ENCODE results near the gene OR10V1. TPM values are rescaled to one million over a fixed set of nuclear protein-coding genes. Genes with fewer than 3 reads are reported as not detected.

OR10V1 gene
- total and polyA plus RNA-seq, 9 of the 15 experiments (the other 6 are each of a cell fraction or from before 2014, with no cell fraction given), result not detected

- peaks cover 14% of the 10 kb centered on the region for H4K20me1 ChIP-seq (replicated peaks; ENCODE audit: control insufficient read depth, insufficient read depth, low read length)
- in situ Hi-C loops (cut with MboI), result loop anchor here (5.0 kb wide), 1 partner anchor 44 kb away; no protein-coding TSS in a partner anchor
- no peak for TF ChIP-seq MTA2 (IDR thresholded peaks at IDR 0.05; ENCODE audit: low read depth)
- no peak for TF ChIP-seq ZNF347 (CRISPR knock-in tag; IDR thresholded peaks at IDR 0.05; ENCODE audit: low read depth)
- no peak for TF ChIP-seq THRB (CRISPR knock-in tag; conservative IDR thresholded peaks at IDR 0.05)
- no peak for TF ChIP-seq PHF21A (IDR thresholded peaks at IDR 0.05; ENCODE audit: borderline replicate concordance, low read depth)
- TF ChIP-seq SREBF2 (CRISPR knock-in tag; IDR thresholded peaks at IDR 0.05), result no peak
- no peak for TF ChIP-seq POLR2H (tag; IDR thresholded peaks at IDR 0.05; ENCODE audit: low read depth)
- no peak for TF ChIP-seq CEBPB (tag; IDR thresholded peaks at IDR 0.05)
- no peak for TF ChIP-seq LEF1 (IDR thresholded peaks at IDR 0.05)
- TF ChIP-seq MAFG (tag; conservative IDR thresholded peaks at IDR 0.05), result no peak
- TF ChIP-seq ZNF146 (CRISPR knock-in tag; IDR thresholded peaks at IDR 0.05; ENCODE audit: unreplicated experiment), result no peak
- TF ChIP-seq STAT5B (CRISPR knock-in tag; IDR thresholded peaks at IDR 0.05), result no peak
- no peak for TF ChIP-seq ZNF445 (CRISPR knock-in tag; IDR thresholded peaks at IDR 0.05; ENCODE audit: low read depth)
- TF ChIP-seq FOXA3 (CRISPR knock-in tag; conservative IDR thresholded peaks at IDR 0.05 in 1 of 2, IDR thresholded peaks at IDR 0.05 in 1 of 2), result no peak
- TF ChIP-seq SNIP1 (IDR thresholded peaks at IDR 0.05; ENCODE audit: low read depth), result no peak
- no peak for TF ChIP-seq ZNF778 (CRISPR knock-in tag; IDR thresholded peaks at IDR 0.05)
- TF ChIP-seq HNRNPL (IDR thresholded peaks at IDR 0.05; ENCODE audit: low read depth, low read length), result no peak
- no peak for TF ChIP-seq BMI1 (IDR thresholded peaks at IDR 0.05; ENCODE audit: low read length)
- no peak for TF ChIP-seq RBM15 (IDR thresholded peaks at IDR 0.05; ENCODE audit: insufficient read depth, low read length)
- no peak for TF ChIP-seq SAFB2 (IDR thresholded peaks at IDR 0.05; ENCODE audit: borderline replicate concordance, low read depth, low read length, severe bottlenecking)
- no peak for TF ChIP-seq HDAC8 (tag; IDR thresholded peaks at IDR 0.05)
Observed at GRCh38 chr11:59758401-59759037, 44.9 kb upstream of the OR10V1 start.

More at GRCh38 chr11:59758401-59759037, 44.9 kb upstream of the OR10V1 start:
- 87% methylated on average over 4 of the region's 4 CpGs for WGBS (ENCODE audit: insufficient coverage, low coverage, missing lambda C conversion rate)
- H3K27ac ChIP-seq (ENCODE audit: extremely low read depth, low read depth, low read length), result no peak overlapping the region
- H3K36me3 ChIP-seq (ENCODE audit: control insufficient read depth, insufficient read depth, low read length), result peaks cover 46% of the 10 kb centered on the region; the same call in 2 of the 3 replicates
- no peak for ATAC-seq
- no peak overlapping the region; a peak in 1 of 4 replicates for H3K9ac ChIP-seq (ENCODE audit: insufficient read depth in 1 of 2, low read depth in 2 of 2, low read length in 2 of 2)
- intact Hi-C loops (cut with micrococcal nuclease), result loop anchor here (5.0 to 10.0 kb wide), 2 partner anchors 206 to 296 kb away; partner anchors contain the start of gene MS4A3
- H3K27me3 ChIP-seq (ENCODE audit: control insufficient read depth in 2 of 2, insufficient read depth in 2 of 2, low read length in 2 of 2), result no peaks in the 10 kb centered on the region
- H3K4me3 ChIP-seq, result no peak overlapping the region
- ChIA-PET POLR2A (interaction anchor here (1.3 to 2.1 kb wide), 2 partner anchors 13 to 51 kb away, joined by 3 to 6 read pairs; no protein-coding TSS in a partner anchor), CTCF (ENCODE audit: low intra/inter-chr PET ratio) (no interaction called here)
- H3K4me1 ChIP-seq (replicated peaks in 1 of 2; ENCODE audit: control insufficient read depth in 2 of 2, insufficient read depth in 2 of 2, low read length in 2 of 2), result peaks cover 19 to 32% of the 10 kb centered on the region in 2 experiments; a peak in 4 of 5 replicates
- no peak for FAIRE-seq
- no peak overlapping the region for H3K4me2 ChIP-seq (ENCODE audit: insufficient read depth, low read length)
- no TSS peak for BruUV-seq (replicated peaks)
- no peak overlapping the region for H2AFZ ChIP-seq (ENCODE audit: low read depth, low read length)
- H3K9me3 ChIP-seq (replicated peaks; ENCODE audit: control insufficient read depth, insufficient read depth, low read depth, low read length), result no peaks in the 10 kb centered on the region
- DNase-seq (ENCODE audit: extremely low read depth in 1 of 4, low spot score in 3 of 4), result no peak
- H3K9me1 ChIP-seq (ENCODE audit: control insufficient read depth, insufficient read depth, low read length), result peaks cover 3% of the 10 kb centered on the region
- H3K79me2 ChIP-seq (ENCODE audit: control insufficient read depth, insufficient read depth, low read length), result peaks cover 74% of the 10 kb centered on the region
